A549 (cell line): ENCODE measurements around the gene PDGFC. TPM values are rescaled to one million over a fixed set of nuclear protein-coding genes. Genes with fewer than 3 reads are reported as not detected.

Source experiments
- ATAC-seq, 2 experiments: fragments of 200-7000 bp in 1 of 2; fragments of >200 bp in 1 of 2; cut with Nextera tagmentation in 1 of 2; cut with Tn5 transposase in 1 of 2; 3 replicates each; pipeline versions ENCODE4 v1.8.0 to v1.9.1; 2018 to 2020; ENCODE audit warnings: mild to moderate bottlenecking in 1 of 2, moderate library complexity in 1 of 2
- CTCF ChIA-PET: fragments of 300-600 bp; sonication (Branson Sonifier 250); formaldehyde crosslinking; extraction: SDS; loops from one replicate; lab custom pipeline; 2021; ENCODE audit warnings: antibody characterized with exemption, inconsistent platforms; lab: Yijun Ruan, JAX
- POLR2A ChIA-PET: fragments of 350-600 bp; formaldehyde crosslinking; extraction: SDS; loops from one replicate; lab custom pipeline; 2021; ENCODE audit warnings: antibody characterized with exemption, inconsistent platforms; lab: Yijun Ruan, JAX
- DNase-seq, 2 experiments: peaks; one replicate each; pipeline versions ENCODE4 v3.0.0 to v3.0.0-alpha.2; 2011 to 2016; ENCODE audit warnings: low read depth in 1 of 2, low spot score in 1 of 2
- FAIRE-seq: peaks from 2 replicates; lab custom pipeline; 2011; peaks lifted over from hg19 to GRCh38; lab: Jason Lieb, UNC
- H3K27ac ChIP-seq, 2 experiments: fragments of >200 bp; sonication (Bioruptor Twin); formaldehyde crosslinking; 3 replicates each; pipeline ENCODE4 v1.5.1; 2016 to 2017
- H3K4me1 ChIP-seq: fragments of >200 bp; sonication (Bioruptor Twin); formaldehyde crosslinking; 3 replicates; pipeline ENCODE4 v1.6.1; 2016
- H3K4me2 ChIP-seq: fragments of >200 bp; sonication (Bioruptor Twin); formaldehyde crosslinking; 3 replicates; pipeline ENCODE4 v1.6.1; 2016
- H3K4me3 ChIP-seq: fragments of >200 bp; sonication (Bioruptor Twin); formaldehyde crosslinking; 3 replicates; pipeline ENCODE4 v1.5.1; 2016
- H3K9me3 ChIP-seq: fragments of >200 bp; sonication (Bioruptor Twin); formaldehyde crosslinking; 3 replicates; pipeline ENCODE4 v1.6.1; 2016
- BCL3 ChIP-seq: fragments of >200 bp; sonication (Bioruptor Twin); formaldehyde crosslinking; IDR thresholded peaks from 3 replicates; pipeline ENCODE4 v1.6.1; 2016
- BHLHE40 ChIP-seq: IDR thresholded peaks from 2 replicates; pipeline ENCODE4 v1.6.1; 2012; ENCODE audit warnings: low read depth, low read length, inconsistent platforms
- CEBPB ChIP-seq, 2 experiments: fragments of >200 bp in 1 of 2; sonication (Bioruptor Twin) in 1 of 2; formaldehyde crosslinking in 1 of 2; IDR thresholded peaks; 2 replicates each; pipeline ENCODE4 v1.6.1; 2012 to 2016
- CHD2 ChIP-seq: fragments of 150-350 bp; IDR thresholded peaks from 2 replicates; pipeline ENCODE4 v1.6.1; 2014; ENCODE audit warnings: low read length; ENCODE audit not compliant: partially characterized antibody
- CHD4 ChIP-seq: fragments of 200-600 bp; sonication (generic); IDR thresholded peaks from 2 replicates; pipeline ENCODE4 v1.6.1; 2016; ENCODE audit warnings: antibody characterized with exemption, mild to moderate bottlenecking, borderline replicate concordance
- EHMT2 ChIP-seq: fragments of 200-600 bp; sonication (generic); IDR thresholded peaks from 2 replicates; pipeline ENCODE4 v1.6.1; 2016; ENCODE audit warnings: antibody characterized with exemption, low read depth, mild to moderate bottlenecking, moderate library complexity
- EP300 ChIP-seq, 2 experiments: fragments of >200 bp; sonication (Bioruptor Twin); formaldehyde crosslinking; IDR thresholded peaks; 2 replicates in 1 of 2; 3 replicates in 1 of 2; pipeline ENCODE4 v1.6.1; 2016 to 2017
- ESRRA ChIP-seq: fragments of 150-350 bp; IDR thresholded peaks from 2 replicates; pipeline ENCODE4 v1.6.1; 2014; ENCODE audit warnings: mild to moderate bottlenecking, low read length, borderline replicate concordance
- FOSL2 ChIP-seq, 2 experiments: fragments of 450-650 bp in 1 of 2; fragments of >200 bp in 1 of 2; sonication (Bioruptor Twin) in 1 of 2; formaldehyde crosslinking; IDR thresholded peaks; 2 replicates each; pipeline versions ENCODE4 v1.5.0 to v1.6.1; 2016 to 2020; ENCODE audit warnings: mild to moderate bottlenecking in 1 of 2, moderate library complexity in 1 of 2
- GATA3 ChIP-seq: IDR thresholded peaks from 2 replicates; pipeline ENCODE4 v1.6.1; 2012; ENCODE audit warnings: borderline replicate concordance
- HDAC2 ChIP-seq: fragments of 200-600 bp; sonication (generic); IDR thresholded peaks from 2 replicates; pipeline ENCODE4 v1.6.1; 2016
- HEYL ChIP-seq: fragments of 250-450 bp; sonication (Bioruptor Pico); IDR thresholded peaks from 2 replicates; pipeline ENCODE4 v1.8.0; 2021; ENCODE audit warnings: mild to moderate bottlenecking, moderate library complexity
- HMGXB4 ChIP-seq: fragments of 250-450 bp; sonication (Bioruptor Pico); IDR thresholded peaks from 2 replicates; pipeline ENCODE4 v1.5.0; 2021; ENCODE audit warnings: mild to moderate bottlenecking, moderate library complexity, borderline replicate concordance
- HOXA7 ChIP-seq: fragments of 250-450 bp; sonication (Bioruptor Pico); IDR thresholded peaks from 2 replicates; pipeline ENCODE4 v1.5.0; 2020; ENCODE audit warnings: mild to moderate bottlenecking, moderate library complexity
- HOXB5 ChIP-seq: fragments of 250-450 bp; sonication (Bioruptor Pico); IDR thresholded peaks from 2 replicates; pipeline ENCODE4 v1.5.0; 2020; ENCODE audit warnings: mild to moderate bottlenecking, moderate library complexity
- JUN ChIP-seq, 2 experiments: fragments of >200 bp; sonication (Bioruptor Twin); formaldehyde crosslinking; IDR thresholded peaks; 2 replicates in 1 of 2; 3 replicates in 1 of 2; pipeline ENCODE4 v1.6.1; 2016 to 2017
- JUNB ChIP-seq: fragments of >200 bp; sonication (Bioruptor Twin); formaldehyde crosslinking; IDR thresholded peaks from 2 replicates; pipeline ENCODE4 v1.6.1; 2016
- KDM5A ChIP-seq: fragments of 200-600 bp; sonication (generic); IDR thresholded peaks from 2 replicates; pipeline ENCODE4 v1.6.1; 2016; ENCODE audit warnings: antibody characterized with exemption, mild to moderate bottlenecking
- MAFK ChIP-seq: fragments of 450-650 bp; IDR thresholded peaks from 2 replicates; pipeline ENCODE4 v1.6.1; 2014; ENCODE audit not compliant: partially characterized antibody
- MAZ ChIP-seq: fragments of 150-350 bp; IDR thresholded peaks from 2 replicates; pipeline ENCODE4 v1.6.1; 2014; ENCODE audit warnings: antibody characterized with exemption, low read depth, low read length, borderline replicate concordance
- POLR2A ChIP-seq: IDR thresholded peaks from 2 replicates; pipeline ENCODE4 v1.6.1; 2012; ENCODE audit warnings: mild to moderate bottlenecking, low read length
- RAD21 ChIP-seq, 2 experiments: fragments of >200 bp in 1 of 2; sonication (Bioruptor Twin) in 1 of 2; formaldehyde crosslinking in 1 of 2; IDR thresholded peaks in 1 of 2; conservative IDR thresholded peaks in 1 of 2; 2 replicates in 1 of 2; 3 replicates in 1 of 2; pipeline ENCODE4 v1.6.1; 2012 to 2018; ENCODE audit warnings: inconsistent platforms in 1 of 2
- RARB ChIP-seq: fragments of 250-450 bp; sonication (Bioruptor Pico); IDR thresholded peaks from 2 replicates; pipeline ENCODE4 v1.8.0; 2021; ENCODE audit warnings: mild to moderate bottlenecking, moderate library complexity
- RCOR1 ChIP-seq: fragments of 150-350 bp; IDR thresholded peaks from 2 replicates; pipeline ENCODE4 v1.6.1; 2014; ENCODE audit warnings: antibody characterized with exemption, low read length, low read depth
- REST ChIP-seq: fragments of 200-600 bp; sonication (generic); IDR thresholded peaks from 2 replicates; pipeline ENCODE4 v1.6.1; 2016; ENCODE audit warnings: antibody characterized with exemption, mild to moderate bottlenecking, moderate library complexity
- RNF2 ChIP-seq: fragments of 200-600 bp; sonication (generic); IDR thresholded peaks from 2 replicates; pipeline ENCODE4 v1.6.1; 2016; ENCODE audit warnings: low read depth, mild to moderate bottlenecking, antibody characterized with exemption, moderate library complexity, borderline replicate concordance
- SMC3 ChIP-seq: fragments of >200 bp; sonication (Bioruptor Twin); formaldehyde crosslinking; IDR thresholded peaks from 3 replicates; pipeline ENCODE4 v1.6.1; 2018; ENCODE audit warnings: inconsistent platforms
- SREBF2 ChIP-seq: fragments of 450-650 bp; IDR thresholded peaks from 2 replicates; pipeline ENCODE4 v1.6.1; 2014; ENCODE audit warnings: mild to moderate bottlenecking, moderate library complexity
- TP53 ChIP-seq: fragments of 250-450 bp; sonication (Bioruptor Pico); IDR thresholded peaks from 2 replicates; pipeline ENCODE4 v1.5.0; 2021; ENCODE audit warnings: mild to moderate bottlenecking, moderate library complexity
- ZSCAN20 ChIP-seq: fragments of 250-450 bp; sonication (Bioruptor Pico); IDR thresholded peaks from 2 replicates; pipeline ENCODE4 v1.8.0; 2022; ENCODE audit warnings: mild to moderate bottlenecking, moderate library complexity
- WGBS: methylation state at CpG from one replicate; pipeline ENCODE4 v1.1.6; 2017; ENCODE audit errors: missing lambda C conversion rate; 5-methylcytosine and 5-hydroxymethylcytosine counted together
- polyA plus RNA-seq, 4 experiments: library from polyadenylated mRNA; depleted of rRNA in 3 of 4; stranded (reverse); fragments of >200 nt; fragmentation: RNase III in 1 of 4; extraction: RNeasy Plus Mini Kit Qiagen cat#74134 plus additional on column Dnase treatment in 1 of 4; gene quantifications; 2 replicates in 3 of 4; 3 replicates in 1 of 4; pipeline ENCODE4 v1.2.3, GENCODE V29; 2011 to 2017
- TF ChIP-seq, protein P1 (sequence below): fragments of 450-650 bp; IDR thresholded peaks from 2 replicates; pipeline ENCODE4 v1.6.1; 2014; ENCODE audit warnings: antibody characterized with exemption

Gene PDGFC
- polyA plus RNA-seq, 2 of the 4 experiments (the other 2 are of a cell fraction): 3.5 to 4.1 TPM

DNA sequence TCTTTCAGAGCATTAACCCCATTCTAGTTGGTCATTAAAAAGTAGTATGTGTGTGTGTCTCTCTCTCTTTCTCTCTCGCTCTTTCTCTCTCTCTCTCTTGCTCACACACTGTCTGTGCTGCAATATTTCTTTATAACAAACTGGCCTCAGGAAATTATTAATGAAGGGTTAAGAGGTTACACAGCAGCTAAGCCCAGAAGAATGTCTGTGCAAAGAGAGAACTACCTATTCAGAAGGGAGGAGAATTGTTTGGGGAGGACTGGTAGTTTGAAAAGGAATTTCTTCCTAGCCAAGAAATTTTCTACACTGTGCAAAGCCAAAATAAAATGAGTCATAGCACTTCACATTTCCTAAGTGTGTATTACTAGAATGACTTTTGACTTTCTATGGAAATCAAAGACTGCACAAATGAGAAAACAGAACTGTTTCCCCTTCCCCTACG is 22.2 kb downstream of the PDGFC start:
- no peak for TF ChIP-seq REST
- TF ChIP-seq BHLHE40: no peak
- TF ChIP-seq SREBF2: no peak
- TF ChIP-seq CEBPB (IDR thresholded peaks at IDR 0.05): peak; percentile 56 to 84
- TF ChIP-seq TP53: no peak
- no peak for TF ChIP-seq KDM5A
- no peak for TF ChIP-seq MAFK
- TF ChIP-seq RARB (CRISPR knock-in tag): peak; percentile 28; the same call in 1 of the 2 replicates
- TF ChIP-seq, protein P1, sequence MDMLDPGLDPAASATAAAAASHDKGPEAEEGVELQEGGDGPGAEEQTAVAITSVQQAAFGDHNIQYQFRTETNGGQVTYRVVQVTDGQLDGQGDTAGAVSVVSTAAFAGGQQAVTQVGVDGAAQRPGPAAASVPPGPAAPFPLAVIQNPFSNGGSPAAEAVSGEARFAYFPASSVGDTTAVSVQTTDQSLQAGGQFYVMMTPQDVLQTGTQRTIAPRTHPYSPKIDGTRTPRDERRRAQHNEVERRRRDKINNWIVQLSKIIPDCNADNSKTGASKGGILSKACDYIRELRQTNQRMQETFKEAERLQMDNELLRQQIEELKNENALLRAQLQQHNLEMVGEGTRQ: no peak
- no peak for TF ChIP-seq CHD4
- no peak for TF ChIP-seq EHMT2
- no peak for TF ChIP-seq POLR2A
- TF ChIP-seq MAZ: no peak
- TF ChIP-seq JUNB: peak; percentile 90
- TF ChIP-seq HOXA7: no peak
- TF ChIP-seq HOXB5: no peak
- no peak for TF ChIP-seq CHD2
- no peak for TF ChIP-seq RNF2
- peak; percentile 20; the same call in 1 of the 3 replicates for TF ChIP-seq SMC3
- peak in 1 of 2 experiments; percentile 35; a peak in 2 of 5 replicates for TF ChIP-seq RAD21 (conservative IDR thresholded peaks at IDR 0.05 in 1 of 2, IDR thresholded peaks at IDR 0.05 in 1 of 2)
- no peak for TF ChIP-seq ZSCAN20
- TF ChIP-seq HMGXB4 (CRISPR knock-in tag): no peak
- peak; percentile 50 for TF ChIP-seq FOSL2 (IDR thresholded peaks at IDR 0.05)
- peak; percentile 83 for TF ChIP-seq FOSL2 (CRISPR knock-in tag; IDR thresholded peaks at IDR 0.05)
- TF ChIP-seq BCL3: peak; percentile 81; the same call in 1 of the 3 replicates
- peak; percentile 57 to 75; a peak in 3 of 5 replicates for TF ChIP-seq EP300 (IDR thresholded peaks at IDR 0.05)
- TF ChIP-seq HEYL: no peak
- TF ChIP-seq JUN (IDR thresholded peaks at IDR 0.05): peak; percentile 52 to 63; a peak in 2 of 5 replicates
- no peak for TF ChIP-seq ESRRA
- TF ChIP-seq RCOR1: no peak
- TF ChIP-seq GATA3: peak; percentile 85
- no peak for TF ChIP-seq HDAC2
- TF ChIP-seq, all 56 proteins: peak for 10
- 4% methylated on average over 2 of the region's 2 CpGs for WGBS
- POLR2A ChIA-PET: no interaction called here
- no peaks in the 10 kb centered on the region for H3K9me3 ChIP-seq
- H3K4me3 ChIP-seq: no peak overlapping the region; the same call in 2 of the 3 replicates
- CTCF ChIA-PET: interaction anchor here (1.2 to 1.7 kb wide), 2 partner anchors 19 to 23 kb away, joined by 3 read pairs; no protein-coding TSS in a partner anchor
- peak in 1 of 2 experiments; percentile 83 for DNase-seq
- ATAC-seq: peak; percentile 86 to 88
- peak; percentile 67 for FAIRE-seq
- H3K27ac ChIP-seq: peak overlapping the region; percentile 53 to 73
- peaks cover 58% of the 10 kb centered on the region for H3K4me1 ChIP-seq
- H3K4me2 ChIP-seq: peak overlapping the region; percentile 68
